PFSK-1 (cell line): ENCODE results near the gene DPF1.

Source experiments
- FOXP2 ChIP-seq: optimal IDR thresholded peaks from 2 replicates; pipeline ENCODE3; 2011; ENCODE audit warnings: borderline replicate concordance, control low read depth, inconsistent platforms; ENCODE audit not compliant: insufficient read depth; ENCODE audit errors: extremely low read length, extremely low read depth
- POLR2AphosphoS5 ChIP-seq: IDR thresholded peaks from 2 replicates; pipeline ENCODE4 v1.6.1; 2012; ENCODE audit warnings: low read depth, mild to moderate bottlenecking, control low read depth, low read length, moderate library complexity
- REST ChIP-seq, 2 experiments: IDR thresholded peaks; 2 replicates each; pipeline versions ENCODE4 v1.6.1 to v1.8.0; 2011 to 2012; ENCODE audit warnings: low read depth in 2 of 2, low read length in 2 of 2, control low read depth in 1 of 2, inconsistent platforms in 1 of 2, mild to moderate bottlenecking in 1 of 2, moderate library complexity in 1 of 2; ENCODE audit not compliant: insufficient read depth in 1 of 2
- SIN3A ChIP-seq: IDR thresholded peaks from 2 replicates; pipeline ENCODE4 v1.6.1; 2012; ENCODE audit warnings: mild to moderate bottlenecking, low read length, moderate library complexity, borderline replicate concordance; ENCODE audit not compliant: insufficient read depth
- TAF1 ChIP-seq: IDR thresholded peaks from 2 replicates; pipeline ENCODE4 v1.6.1; 2012; ENCODE audit warnings: low read length, control low read depth, borderline replicate concordance; ENCODE audit not compliant: insufficient read depth

Gene DPF1

GRCh38 chr19:38204728-38205127 is 19.3 kb downstream of the DPF1 start:
- TF ChIP-seq POLR2AphosphoS5, result no peak

GRCh38 chr19:38204096-38204495 is 19.9 kb downstream of the DPF1 start:
- no peak for TF ChIP-seq FOXP2

GRCh38 chr19:38203197-38203596 is 20.8 kb downstream of the DPF1 start:
- TF ChIP-seq POLR2AphosphoS5, result no peak
- TF ChIP-seq FOXP2, result no peak
- TF ChIP-seq REST (IDR thresholded peaks at IDR 0.05; ENCODE audit: insufficient read depth in 1 of 2, low read depth in 2 of 2, low read length in 2 of 2), result no peak
- no peak for TF ChIP-seq SIN3A
- TF ChIP-seq TAF1, result no peak

- TF ChIP-seq POLR2AphosphoS5 (no peak), SIN3A (no peak), FOXP2 (no peak), TAF1 (no peak), REST (IDR thresholded peaks at IDR 0.05; ENCODE audit: insufficient read depth in 1 of 2, low read depth in 2 of 2, low read length in 2 of 2) (no peak)
Observed at GRCh38 chr19:38202504-38202903, 21.5 kb downstream of the DPF1 start.

GRCh38 chr19:38201731-38202130 is 22.3 kb downstream of the DPF1 start:
- TF ChIP-seq REST (IDR thresholded peaks at IDR 0.05; ENCODE audit: insufficient read depth in 1 of 2, low read depth in 2 of 2, low read length in 2 of 2), result no peak
- TF ChIP-seq SIN3A, result no peak
- no peak for TF ChIP-seq FOXP2
- no peak for TF ChIP-seq POLR2AphosphoS5
- no peak for TF ChIP-seq TAF1

GRCh38 chr19:38199340-38199739 is 24.7 kb downstream of the DPF1 start:
- TF ChIP-seq SIN3A (no peak), REST (IDR thresholded peaks at IDR 0.05; ENCODE audit: insufficient read depth in 1 of 2, low read depth in 2 of 2, low read length in 2 of 2) (no peak), FOXP2 (no peak), POLR2AphosphoS5 (no peak), TAF1 (no peak)
